Kidney capillary endothelial cell (primary cell): ENCODE results near the gene PHF21B.

ENCODE experiments used
- DNase-seq: peaks from one replicate; pipeline ENCODE4 v3.0.0-alpha.2; 2018; ENCODE audit warnings: low spot score

Gene PHF21B

GRCh38 chr22:44840611-44841322 lies 169.0 kb downstream of the PHF21B start:
- DNase-seq = no peak

GRCh38 chr22:44839721-44840120 lies 170.1 kb downstream of the PHF21B start:
- DNase-seq = no peak

- no peak for DNase-seq
Observed at GRCh38 chr22:44839061-44839460, 170.7 kb downstream of the PHF21B start.

GRCh38 chr22:44838316-44839016 lies 171.3 kb downstream of the PHF21B start:
- DNase-seq = no peak

- DNase-seq = no peak
Observed at GRCh38 chr22:44837481-44837880, 172.3 kb downstream of the PHF21B start.

GRCh38 chr22:44834065-44834464 lies 175.7 kb downstream of the PHF21B start:
- no peak for DNase-seq

GRCh38 chr22:44831885-44832284 lies 177.9 kb downstream of the PHF21B start:
- no peak for DNase-seq
